ENCODE results near the gene TMEM143.

GRCh38 chr19:48295458-48295857, 68.3 kb downstream of the TMEM143 start:
- no peak for TF ChIP-seq POLR2AphosphoS5 (IDR thresholded peaks at IDR 0.05; ENCODE audit: insufficient read depth in 1 of 2, low read depth in 1 of 2)
- no peak for TF ChIP-seq POLR2A (IDR thresholded peaks at IDR 0.05)
